CD4-positive, alpha-beta T cell treated with Interleukin-1 beta for 1 hour (primary cell): ENCODE results near the gene PLEKHS1.
"Not testable (repeated sequence)": the region's sequence is repeated elsewhere in the genome, so short reads cannot be mapped to it uniquely, and the experiment has no call there.

Source experiments
- DNase-seq, 2 donors: peaks; one replicate each; pipeline ENCODE4 v3.0.0-alpha.2; 2020 to 2022

Gene PLEKHS1

GRCh38 chr10:113742466-113742865 is 9.0 kb upstream of the PLEKHS1 start:
- DNase-seq, result no peak

- DNase-seq, result no peak
Measured at GRCh38 chr10:113743594-113743993, 7.9 kb upstream of the PLEKHS1 start.

GRCh38 chr10:113745374-113745773 is 6.1 kb upstream of the PLEKHS1 start:
- no peak for DNase-seq

- no peak for DNase-seq
Measured at GRCh38 chr10:113746217-113746957, 5.1 kb upstream of the PLEKHS1 start.

- no peak for DNase-seq
Measured at GRCh38 chr10:113752553-113752952, 1.1 kb downstream of the PLEKHS1 start.

GRCh38 chr10:113753020-113753692 is 1.7 kb downstream of the PLEKHS1 start:
- DNase-seq, result no peak

GRCh38 chr10:113754125-113754524 is 2.6 kb downstream of the PLEKHS1 start:
- no peak for DNase-seq

- DNase-seq, result no peak
Measured at GRCh38 chr10:113754768-113755167, 3.3 kb downstream of the PLEKHS1 start.

- no peak for DNase-seq
Measured at GRCh38 chr10:113756940-113757543, 5.6 kb downstream of the PLEKHS1 start.

- DNase-seq, result no peak
Measured at GRCh38 chr10:113762083-113762482, 10.6 kb downstream of the PLEKHS1 start.

- DNase-seq, result no peak
Measured at GRCh38 chr10:113764582-113764981, 13.1 kb downstream of the PLEKHS1 start.

GRCh38 chr10:113765910-113766309 is 14.4 kb downstream of the PLEKHS1 start:
- no peak for DNase-seq

- DNase-seq, result no peak
Measured at GRCh38 chr10:113767222-113767621, 15.7 kb downstream of the PLEKHS1 start.

GRCh38 chr10:113770346-113770745 is 18.9 kb downstream of the PLEKHS1 start:
- no peak for DNase-seq

GRCh38 chr10:113771131-113771530 is 19.6 kb downstream of the PLEKHS1 start:
- DNase-seq, result not testable (repeated sequence)

- DNase-seq, result no peak
Measured at GRCh38 chr10:113775686-113776294, 24.3 kb downstream of the PLEKHS1 start.

- no peak for DNase-seq
Measured at GRCh38 chr10:113776553-113776952, 25.1 kb downstream of the PLEKHS1 start.

- no peak for DNase-seq
Measured at GRCh38 chr10:113780681-113781250, 29.3 kb downstream of the PLEKHS1 start.

GRCh38 chr10:113782367-113782766 is 30.9 kb downstream of the PLEKHS1 start:
- no peak for DNase-seq

- DNase-seq, result no peak
Measured at GRCh38 chr10:113782986-113783704, 31.7 kb downstream of the PLEKHS1 start.

- DNase-seq, result no peak
Measured at GRCh38 chr10:113788604-113789083, 37.2 kb downstream of the PLEKHS1 start.

- no peak for DNase-seq
Measured at GRCh38 chr10:113791691-113792090, 40.2 kb downstream of the PLEKHS1 start.
